T-helper 2 cell treated with Interferon-gamma antibody and Interleukin-4, amounts not matched to agents 5 μg/mL and 100 μg/mL, for 36 hours (primary cell): ENCODE results near the gene ACTR8.

Experiments used
- DNase-seq: peaks from one replicate; pipeline ENCODE4 v3.0.0; 2021; ENCODE audit warnings: low spot score
- H3K27ac Mint-ChIP-seq: one replicate; pipeline ENCODE4 v1.8.0; 2021; ENCODE audit warnings: mild to moderate bottlenecking, mixed read lengths
- H3K27me3 Mint-ChIP-seq: one replicate; pipeline ENCODE4 v1.8.0; 2021; ENCODE audit warnings: low read depth, mixed read lengths
- H3K36me3 Mint-ChIP-seq: one replicate; pipeline ENCODE4 v1.8.0; 2021; ENCODE audit warnings: low read depth, mixed read lengths
- H3K4me1 Mint-ChIP-seq: one replicate; pipeline ENCODE4 v1.8.0; 2021; ENCODE audit warnings: low read depth, mixed read lengths
- H3K4me3 Mint-ChIP-seq: one replicate; pipeline ENCODE4 v1.8.0; 2022; ENCODE audit warnings: mild to moderate bottlenecking, moderate library complexity, mixed read lengths
- H3K9me3 Mint-ChIP-seq: one replicate; pipeline ENCODE4 v1.8.0; 2021; ENCODE audit warnings: mixed read lengths

Gene ACTR8

GRCh38 chr3:53887446-53887845 lies 5.5 kb upstream of the ACTR8 start:
- H3K4me1 Mint-ChIP-seq = peaks cover 42% of the 10 kb centered on the region
- peaks cover 38% of the 10 kb centered on the region for H3K36me3 Mint-ChIP-seq
- peak overlapping the region; percentile 39 for H3K4me3 Mint-ChIP-seq
- peak overlapping the region; percentile 39 for H3K27ac Mint-ChIP-seq
- H3K9me3 Mint-ChIP-seq = peaks cover 2% of the 10 kb centered on the region
- H3K27me3 Mint-ChIP-seq = no peaks in the 10 kb centered on the region
- no peak for DNase-seq

DNA sequence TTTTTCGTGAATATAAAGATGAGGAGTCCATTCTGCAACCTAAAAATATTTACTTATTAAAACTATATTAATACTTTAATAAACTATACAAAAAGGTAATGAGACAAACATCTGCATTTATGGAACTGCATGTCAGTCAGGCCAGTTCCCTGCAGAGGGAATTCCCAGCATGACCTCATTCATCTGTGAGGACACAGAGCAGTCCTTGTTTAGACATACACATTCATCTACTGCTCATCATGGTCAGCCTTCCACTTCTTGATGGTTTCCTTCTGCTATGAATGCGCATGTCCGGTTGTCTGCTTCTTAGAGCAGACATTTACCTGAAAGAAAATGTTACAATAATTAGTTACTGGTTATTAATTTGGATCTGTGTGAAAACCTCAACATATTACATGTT lies 3.3 kb upstream of the ACTR8 start:
- H3K4me1 Mint-ChIP-seq = peaks cover 39% of the 10 kb centered on the region
- no peaks in the 10 kb centered on the region for H3K9me3 Mint-ChIP-seq
- H3K36me3 Mint-ChIP-seq = peaks cover 38% of the 10 kb centered on the region
- H3K27me3 Mint-ChIP-seq = no peaks in the 10 kb centered on the region
- H3K4me3 Mint-ChIP-seq = no peak overlapping the region
- no peak overlapping the region for H3K27ac Mint-ChIP-seq
- no peak for DNase-seq

GRCh38 chr3:53884623-53885022 lies 2.7 kb upstream of the ACTR8 start:
- Mint-ChIP-seq H3K4me1 (peaks cover 39% of the 10 kb centered on the region), H3K36me3 (peaks cover 44% of the 10 kb centered on the region), H3K27me3 (no peaks in the 10 kb centered on the region), H3K4me3 (no peak overlapping the region), H3K27ac (no peak overlapping the region), H3K9me3 (no peaks in the 10 kb centered on the region)
- no peak for DNase-seq

- Mint-ChIP-seq H3K4me3 (peak overlapping the region; percentile 96), H3K36me3 (peaks cover 43% of the 10 kb centered on the region), H3K4me1 (peaks cover 31% of the 10 kb centered on the region), H3K9me3 (no peaks in the 10 kb centered on the region), H3K27me3 (no peaks in the 10 kb centered on the region), H3K27ac (peak overlapping the region; percentile 99)
- DNase-seq = no peak
Measured at GRCh38 chr3:53883008-53883407, 1.1 kb upstream of the ACTR8 start.

- H3K9me3 Mint-ChIP-seq = no peaks in the 10 kb centered on the region
- no peak for DNase-seq
- peak overlapping the region; percentile 99 for H3K27ac Mint-ChIP-seq
- H3K4me1 Mint-ChIP-seq = peaks cover 20% of the 10 kb centered on the region
- H3K27me3 Mint-ChIP-seq = no peaks in the 10 kb centered on the region
- peak overlapping the region; percentile 96 for H3K4me3 Mint-ChIP-seq
- H3K36me3 Mint-ChIP-seq = peaks cover 47% of the 10 kb centered on the region
Measured at GRCh38 chr3:53880396-53881345, 1.3 kb downstream of the ACTR8 start.

DNA sequence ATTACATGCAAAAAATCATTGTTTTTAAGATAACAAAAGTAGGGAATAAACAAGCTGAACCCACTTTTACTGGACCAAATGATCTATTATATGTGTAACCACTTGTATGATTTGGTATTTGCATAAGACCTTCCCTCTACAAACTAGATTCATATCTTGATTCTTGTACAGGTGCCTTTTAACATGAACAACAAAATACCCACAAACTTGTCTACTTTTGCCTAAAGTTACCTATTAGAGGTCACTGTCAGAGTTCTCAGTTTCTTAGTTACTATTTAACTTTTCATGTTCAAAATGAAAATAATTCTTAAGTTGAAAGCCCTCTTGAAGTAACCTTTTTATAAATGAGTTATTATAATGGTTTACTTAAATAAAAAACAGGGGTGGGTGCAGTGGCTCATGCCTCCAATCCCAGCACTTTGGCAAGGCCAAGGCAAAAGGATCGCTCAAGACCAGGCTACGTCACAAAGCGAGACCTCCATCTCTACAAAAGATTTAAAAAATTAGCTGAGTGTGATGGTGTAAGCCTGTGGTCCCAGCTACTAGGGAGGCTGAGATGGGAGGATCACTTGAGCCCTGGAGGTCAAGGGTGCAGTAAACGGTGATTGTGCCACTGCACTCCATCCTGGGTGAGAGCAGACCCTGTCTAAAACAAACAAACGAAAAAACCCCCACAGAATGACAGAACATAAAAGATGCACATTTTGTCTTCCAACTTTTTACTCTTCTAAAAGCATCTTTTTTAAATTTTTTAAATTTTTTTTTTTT lies 16.0 kb downstream of the ACTR8 start:
- H3K4me1 Mint-ChIP-seq = peaks cover 6% of the 10 kb centered on the region
- no peaks in the 10 kb centered on the region for H3K9me3 Mint-ChIP-seq
- no peak overlapping the region for H3K27ac Mint-ChIP-seq
- H3K4me3 Mint-ChIP-seq = no peak overlapping the region
- peaks cover 58% of the 10 kb centered on the region for H3K36me3 Mint-ChIP-seq
- no peaks in the 10 kb centered on the region for H3K27me3 Mint-ChIP-seq
- no peak for DNase-seq

DNA sequence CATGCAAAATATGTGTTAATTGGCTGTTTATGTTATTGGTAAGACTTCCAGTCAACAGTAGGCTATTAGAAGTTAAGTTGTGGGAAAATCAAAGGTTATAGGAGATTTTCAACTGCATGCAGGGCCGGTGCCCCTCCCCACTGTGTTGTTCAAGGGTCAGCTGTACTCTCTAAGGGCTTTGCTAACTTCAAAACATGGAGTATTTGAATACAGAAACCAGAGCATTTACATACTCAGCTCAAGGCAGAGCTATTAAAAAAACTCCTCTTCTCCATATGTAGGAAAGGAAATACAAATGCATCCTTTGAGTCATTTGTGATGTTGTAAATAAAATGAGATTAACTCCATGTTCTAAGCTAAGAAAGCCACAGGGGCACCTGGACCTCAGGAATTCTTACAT lies 18.8 kb downstream of the ACTR8 start:
- H3K36me3 Mint-ChIP-seq = peaks cover 46% of the 10 kb centered on the region
- no peaks in the 10 kb centered on the region for H3K9me3 Mint-ChIP-seq
- no peak overlapping the region for H3K27ac Mint-ChIP-seq
- H3K27me3 Mint-ChIP-seq = no peaks in the 10 kb centered on the region
- no peak for DNase-seq
- no peak overlapping the region for H3K4me3 Mint-ChIP-seq
- H3K4me1 Mint-ChIP-seq = peaks cover 5% of the 10 kb centered on the region

DNA sequence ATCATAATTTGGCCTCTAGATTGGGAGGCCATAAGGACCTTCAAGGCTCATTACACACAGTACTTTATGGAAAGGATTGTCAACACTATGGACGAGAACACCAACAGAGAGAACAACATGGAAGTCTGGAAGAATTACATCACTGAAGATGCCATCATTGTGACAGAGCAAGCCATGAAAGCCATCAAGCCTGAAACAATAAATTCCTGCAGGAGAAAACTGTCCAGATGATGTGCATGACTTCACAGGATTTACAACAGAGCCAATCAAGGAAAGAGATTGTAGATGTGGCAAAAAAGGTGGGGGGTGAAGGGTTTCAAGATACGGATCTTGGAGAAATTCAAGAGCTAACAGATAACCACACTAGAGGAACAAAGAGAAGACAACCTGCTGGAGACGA lies 19.7 kb downstream of the ACTR8 start:
- Mint-ChIP-seq H3K9me3 (no peaks in the 10 kb centered on the region), H3K36me3 (peaks cover 42% of the 10 kb centered on the region), H3K4me3 (no peak overlapping the region), H3K4me1 (peaks cover 2% of the 10 kb centered on the region), H3K27ac (no peak overlapping the region), H3K27me3 (no peaks in the 10 kb centered on the region)
- no peak for DNase-seq

GRCh38 chr3:53860196-53860595 lies 21.8 kb downstream of the ACTR8 start:
- Mint-ChIP-seq H3K4me3 (no peak overlapping the region), H3K36me3 (peaks cover 40% of the 10 kb centered on the region), H3K27me3 (no peaks in the 10 kb centered on the region), H3K9me3 (no peaks in the 10 kb centered on the region), H3K27ac (no peak overlapping the region), H3K4me1 (peaks cover 6% of the 10 kb centered on the region)
- DNase-seq = no peak

DNA sequence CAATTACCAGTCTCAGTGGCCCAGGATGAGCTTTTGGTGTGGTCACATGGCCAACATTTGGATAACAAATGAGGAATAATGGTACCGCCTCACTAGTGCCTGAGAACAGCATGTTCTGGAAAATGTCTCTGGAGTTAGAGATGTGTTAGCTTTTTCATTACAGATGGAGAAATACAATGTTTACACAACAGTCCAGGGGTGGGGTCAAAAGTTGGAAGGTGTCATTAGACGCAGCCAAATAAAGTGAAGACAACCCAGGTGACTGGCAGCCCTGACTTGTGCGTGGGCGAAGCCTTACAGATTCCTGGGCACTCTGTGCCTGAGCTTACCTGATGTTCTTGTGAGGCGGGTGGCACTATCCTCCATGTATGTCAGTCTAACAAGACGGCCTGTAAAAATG lies 22.8 kb downstream of the ACTR8 start:
- H3K4me1 Mint-ChIP-seq = peaks cover 6% of the 10 kb centered on the region
- H3K4me3 Mint-ChIP-seq = no peak overlapping the region
- no peaks in the 10 kb centered on the region for H3K9me3 Mint-ChIP-seq
- DNase-seq = no peak
- no peak overlapping the region for H3K27ac Mint-ChIP-seq
- peaks cover 36% of the 10 kb centered on the region for H3K36me3 Mint-ChIP-seq
- no peaks in the 10 kb centered on the region for H3K27me3 Mint-ChIP-seq

DNA sequence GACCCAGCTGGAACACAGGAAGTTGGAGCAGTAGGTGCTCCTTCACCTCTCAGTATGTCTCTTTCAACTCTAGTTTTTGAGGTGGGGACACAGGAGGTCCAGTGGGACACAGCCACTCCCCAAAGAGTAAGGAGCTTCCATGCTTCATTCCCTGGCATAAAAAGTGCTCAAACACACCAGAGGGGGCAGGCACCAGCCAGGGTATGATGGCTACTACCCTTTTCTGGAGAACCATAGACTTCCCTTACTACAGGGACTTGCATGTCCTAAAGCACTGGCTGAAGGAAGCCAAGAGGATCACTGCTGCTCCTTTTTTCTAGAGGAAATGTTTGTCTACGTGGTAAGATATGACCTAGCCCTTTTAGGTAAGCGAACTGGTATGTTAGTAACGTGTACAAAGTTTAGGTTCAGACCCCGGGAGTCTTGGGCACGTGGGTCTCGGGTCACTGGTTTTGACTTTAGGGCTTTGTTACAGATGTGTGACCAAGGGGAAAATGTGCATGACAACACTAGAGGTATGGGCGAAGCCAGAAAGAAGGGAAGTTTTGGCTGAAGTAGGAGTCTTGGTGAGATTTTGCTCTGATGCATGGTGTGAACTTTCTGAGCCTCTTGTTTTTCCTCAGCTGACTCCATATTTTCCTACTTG lies 23.7 kb downstream of the ACTR8 start:
- Mint-ChIP-seq H3K9me3 (no peaks in the 10 kb centered on the region), H3K27me3 (no peaks in the 10 kb centered on the region), H3K4me3 (no peak overlapping the region), H3K27ac (peak overlapping the region; percentile 5), H3K36me3 (peaks cover 35% of the 10 kb centered on the region), H3K4me1 (peaks cover 6% of the 10 kb centered on the region)
- DNase-seq = no peak

DNA sequence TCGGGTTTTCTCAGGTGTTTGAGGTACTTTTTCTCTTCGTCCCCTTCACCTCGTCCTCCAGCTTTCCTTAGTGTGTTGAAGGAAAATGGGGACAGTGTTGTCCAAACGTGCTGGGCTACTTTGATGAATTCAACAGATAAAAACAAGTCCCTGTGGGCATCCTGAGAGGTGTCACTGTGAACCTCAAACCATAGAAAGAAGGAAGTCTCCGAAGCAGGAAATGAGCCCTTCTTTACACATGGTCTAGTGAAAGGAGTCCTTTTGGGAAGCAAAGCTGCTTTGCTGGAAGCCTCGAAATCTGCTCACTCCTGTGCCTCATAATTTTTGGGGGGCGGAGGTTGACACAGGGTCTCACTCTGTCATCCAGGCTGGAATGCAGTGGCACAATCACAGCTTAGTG lies 25.0 kb downstream of the ACTR8 start:
- Mint-ChIP-seq H3K27me3 (no peaks in the 10 kb centered on the region), H3K4me1 (peaks cover 6% of the 10 kb centered on the region), H3K27ac (no peak overlapping the region), H3K36me3 (peaks cover 25% of the 10 kb centered on the region), H3K9me3 (no peaks in the 10 kb centered on the region), H3K4me3 (no peak overlapping the region)
- DNase-seq = no peak

- Mint-ChIP-seq H3K36me3 (peaks cover 16% of the 10 kb centered on the region), H3K27me3 (peaks cover 31% of the 10 kb centered on the region), H3K9me3 (no peaks in the 10 kb centered on the region), H3K27ac (no peak overlapping the region), H3K4me1 (peaks cover 3% of the 10 kb centered on the region), H3K4me3 (no peak overlapping the region)
- DNase-seq = no peak
Measured at GRCh38 chr3:53850895-53851294, 31.1 kb downstream of the ACTR8 start.

- no peak overlapping the region for H3K4me3 Mint-ChIP-seq
- peaks cover 7% of the 10 kb centered on the region for H3K4me1 Mint-ChIP-seq
- H3K9me3 Mint-ChIP-seq = no peaks in the 10 kb centered on the region
- no peak overlapping the region for H3K27ac Mint-ChIP-seq
- no peak for DNase-seq
- H3K36me3 Mint-ChIP-seq = peaks cover 16% of the 10 kb centered on the region
- peaks cover 38% of the 10 kb centered on the region for H3K27me3 Mint-ChIP-seq
Measured at GRCh38 chr3:53849916-53850315, 32.0 kb downstream of the ACTR8 start.
